Calu3 (cell line): ENCODE measurements around the gene OR9A4. TPM values are rescaled to one million over a fixed set of nuclear protein-coding genes. Genes with fewer than 3 reads are reported as not detected.

Experiments
- BruUV-seq: library from RNA; stranded (reverse); fragments of 400-500 nt; replicated peaks from 2 replicates; lab custom pipeline; 2021; lab: Mats Ljungman, UMichigan
- CTCF ChIA-PET: fragments of 300-600 bp; sonication (Branson Sonifier 250); formaldehyde crosslinking; loops from one replicate; lab custom pipeline; 2022; ENCODE audit warnings: antibody characterized with exemption; lab: Charles Lee
- DNase-seq: peaks from one replicate; pipeline ENCODE4 v3.0.0; 2022
- H3K27ac Mint-ChIP-seq: one replicate; pipeline ENCODE4 v1.8.0; 2022; ENCODE audit warnings: mixed read lengths; ENCODE audit not compliant: unreplicated experiment
- H3K27me3 Mint-ChIP-seq: one replicate; pipeline ENCODE4 v1.8.0; 2022; ENCODE audit warnings: mixed read lengths; ENCODE audit not compliant: unreplicated experiment
- H3K36me3 Mint-ChIP-seq: one replicate; pipeline ENCODE4 v1.8.0; 2022; ENCODE audit warnings: mild to moderate bottlenecking, moderate library complexity, mixed read lengths; ENCODE audit not compliant: insufficient read depth, unreplicated experiment
- H3K4me1 Mint-ChIP-seq: one replicate; pipeline ENCODE4 v1.8.0; 2022; ENCODE audit warnings: mild to moderate bottlenecking, low read depth, mixed read lengths; ENCODE audit not compliant: unreplicated experiment
- H3K4me3 Mint-ChIP-seq: one replicate; pipeline ENCODE4 v1.8.0; 2022; ENCODE audit warnings: mild to moderate bottlenecking, low read depth, moderate library complexity, mixed read lengths; ENCODE audit not compliant: unreplicated experiment
- H3K9me3 Mint-ChIP-seq: one replicate; pipeline ENCODE4 v1.8.0; 2022; ENCODE audit warnings: low read depth, mixed read lengths; ENCODE audit not compliant: unreplicated experiment
- intact Hi-C: fragments of 100-400 bp; cut with micrococcal nuclease; formaldehyde crosslinking; loops from one replicate; pipeline ENCODE4 v1.10.0; 2022; ENCODE audit not compliant: unreplicated experiment
- total RNA-seq: library from RNA; stranded (reverse); gene quantifications from 2 replicates; pipeline ENCODE4 v1.2.3, GENCODE V29; 2022
- TF ChIP-seq, protein P1 (sequence below): fragments of 200-600 bp; IDR thresholded peaks from one replicate; pipeline ENCODE4 v1.8.0; 2022; ENCODE audit warnings: antibody characterized with exemption; ENCODE audit not compliant: unreplicated experiment

Gene OR9A4
- total RNA-seq, 1 experiment from 2014 or later: not detected

- BruUV-seq: no TSS peak
- CTCF ChIA-PET: no interaction called here
- H3K27ac Mint-ChIP-seq: no peak overlapping the region
- no peaks in the 10 kb centered on the region for H3K9me3 Mint-ChIP-seq
- H3K4me1 Mint-ChIP-seq: no peaks in the 10 kb centered on the region
- H3K4me3 Mint-ChIP-seq: no peak overlapping the region
- TF ChIP-seq, protein P1, sequence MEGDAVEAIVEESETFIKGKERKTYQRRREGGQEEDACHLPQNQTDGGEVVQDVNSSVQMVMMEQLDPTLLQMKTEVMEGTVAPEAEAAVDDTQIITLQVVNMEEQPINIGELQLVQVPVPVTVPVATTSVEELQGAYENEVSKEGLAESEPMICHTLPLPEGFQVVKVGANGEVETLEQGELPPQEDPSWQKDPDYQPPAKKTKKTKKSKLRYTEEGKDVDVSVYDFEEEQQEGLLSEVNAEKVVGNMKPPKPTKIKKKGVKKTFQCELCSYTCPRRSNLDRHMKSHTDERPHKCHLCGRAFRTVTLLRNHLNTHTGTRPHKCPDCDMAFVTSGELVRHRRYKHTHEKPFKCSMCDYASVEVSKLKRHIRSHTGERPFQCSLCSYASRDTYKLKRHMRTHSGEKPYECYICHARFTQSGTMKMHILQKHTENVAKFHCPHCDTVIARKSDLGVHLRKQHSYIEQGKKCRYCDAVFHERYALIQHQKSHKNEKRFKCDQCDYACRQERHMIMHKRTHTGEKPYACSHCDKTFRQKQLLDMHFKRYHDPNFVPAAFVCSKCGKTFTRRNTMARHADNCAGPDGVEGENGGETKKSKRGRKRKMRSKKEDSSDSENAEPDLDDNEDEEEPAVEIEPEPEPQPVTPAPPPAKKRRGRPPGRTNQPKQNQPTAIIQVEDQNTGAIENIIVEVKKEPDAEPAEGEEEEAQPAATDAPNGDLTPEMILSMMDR: no peak
- intact Hi-C loops: no loop called here
- H3K36me3 Mint-ChIP-seq: no peaks in the 10 kb centered on the region
- no peak for DNase-seq
- no peaks in the 10 kb centered on the region for H3K27me3 Mint-ChIP-seq
Measured at GRCh38 chr7:141949911-141950310, 33.7 kb downstream of the OR9A4 start.

DNA sequence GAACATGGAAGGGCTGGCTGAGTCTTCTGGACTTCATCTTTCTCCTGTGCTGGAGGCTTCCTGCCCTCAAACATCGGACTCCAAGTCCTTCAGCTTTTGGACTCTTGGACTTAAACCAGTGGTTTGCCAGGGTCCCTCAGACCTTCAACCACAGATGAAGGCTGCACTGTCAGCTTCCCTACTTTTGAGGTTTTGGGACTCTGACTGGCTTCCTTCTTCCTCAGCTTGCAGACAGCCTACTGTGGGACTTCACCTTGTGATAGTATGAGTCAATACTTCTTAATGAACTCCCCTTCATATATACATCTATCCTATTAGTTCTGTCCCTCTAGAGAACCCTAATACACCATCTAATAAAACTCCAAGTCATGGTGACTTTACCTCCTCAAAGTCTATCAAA lies 34.6 kb downstream of the OR9A4 start:
- H3K27me3 Mint-ChIP-seq: no peaks in the 10 kb centered on the region
- no TSS peak for BruUV-seq
- no peaks in the 10 kb centered on the region for H3K4me1 Mint-ChIP-seq
- no peak overlapping the region for H3K27ac Mint-ChIP-seq
- TF ChIP-seq, protein P1: no peak
- H3K36me3 Mint-ChIP-seq: no peaks in the 10 kb centered on the region
- intact Hi-C loops: no loop called here
- no peak overlapping the region for H3K4me3 Mint-ChIP-seq
- CTCF ChIA-PET: no interaction called here
- DNase-seq: no peak
- H3K9me3 Mint-ChIP-seq: no peaks in the 10 kb centered on the region

DNA sequence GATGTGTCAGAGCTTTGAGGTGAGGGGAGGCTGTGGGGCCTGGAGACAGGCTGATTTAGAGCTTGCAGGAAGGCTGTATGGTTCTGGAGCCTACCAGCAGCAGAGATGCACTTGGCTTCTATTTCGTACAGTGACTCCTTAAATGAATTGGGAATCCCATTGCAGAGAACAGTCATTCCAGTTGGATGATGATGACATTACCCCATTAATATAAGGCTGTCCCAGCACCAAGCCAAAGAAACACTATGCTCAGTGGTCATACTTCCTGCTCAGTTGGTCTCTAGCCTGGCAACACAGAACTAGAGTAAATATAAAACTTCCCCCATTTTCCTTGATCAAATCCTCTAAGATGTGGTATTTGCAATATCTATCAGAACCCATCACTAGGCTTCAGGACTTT lies 36.3 kb downstream of the OR9A4 start:
- no peaks in the 10 kb centered on the region for H3K36me3 Mint-ChIP-seq
- no peak overlapping the region for H3K4me3 Mint-ChIP-seq
- no peak overlapping the region for H3K27ac Mint-ChIP-seq
- H3K27me3 Mint-ChIP-seq: no peaks in the 10 kb centered on the region
- BruUV-seq: no TSS peak
- no peak for DNase-seq
- CTCF ChIA-PET: no interaction called here
- no peaks in the 10 kb centered on the region for H3K4me1 Mint-ChIP-seq
- intact Hi-C loops: no loop called here
- no peaks in the 10 kb centered on the region for H3K9me3 Mint-ChIP-seq
- TF ChIP-seq, protein P1: no peak

DNA sequence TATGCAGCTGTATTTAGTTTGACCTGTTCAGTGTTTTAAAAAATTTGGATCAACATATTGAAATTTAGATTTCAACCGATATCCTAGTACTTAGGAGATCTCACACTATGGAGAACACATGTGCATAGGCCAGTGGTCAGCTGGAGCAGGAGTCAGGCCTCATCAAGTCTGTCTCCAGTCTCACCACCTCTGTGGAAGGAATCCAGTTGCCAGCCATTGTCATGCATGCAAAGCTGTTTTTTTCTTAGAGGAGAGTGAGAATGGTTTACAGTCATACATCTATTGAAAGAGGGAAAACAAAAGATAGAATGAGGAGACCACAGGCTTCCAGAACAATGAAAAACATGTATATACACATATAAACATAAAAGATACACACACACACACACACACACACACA lies 38.1 kb downstream of the OR9A4 start:
- TF ChIP-seq, protein P1: no peak
- no peaks in the 10 kb centered on the region for H3K36me3 Mint-ChIP-seq

More for the DNA sequence above, 38.1 kb downstream of the OR9A4 start:
- Mint-ChIP-seq H3K27me3 (no peaks in the 10 kb centered on the region), H3K27ac (no peak overlapping the region), H3K9me3 (no peaks in the 10 kb centered on the region), H3K4me1 (no peaks in the 10 kb centered on the region), H3K4me3 (no peak overlapping the region)
- intact Hi-C loops: no loop called here
- CTCF ChIA-PET: no interaction called here
- no TSS peak for BruUV-seq
- DNase-seq: no peak
